Karpas-422 (cell line): ENCODE measurements around the gene SOS1. TPM values are rescaled to one million over a fixed set of nuclear protein-coding genes. Genes with fewer than 3 reads are reported as not detected.
"Not testable (repeated sequence)": the region's sequence is repeated elsewhere in the genome, so short reads cannot be mapped to it uniquely, and the experiment has no call there.

Experiments used
- DNase-seq: peaks from one replicate; pipeline ENCODE4 v3.0.0-alpha.2; 2015
- H2AFZ ChIP-seq: fragments of 200-600 bp; sonication (generic); 2 replicates; pipeline ENCODE4 v1.6.1; 2014; ENCODE audit warnings: antibody characterized with exemption, low read length, mixed read lengths
- H3K27ac ChIP-seq: fragments of 200-600 bp; sonication (generic); 2 replicates; pipeline ENCODE4 v1.5.1; 2014; ENCODE audit warnings: mild to moderate bottlenecking, low read length, moderate library complexity
- H3K27me3 ChIP-seq: fragments of 200-600 bp; sonication (generic); 2 replicates; pipeline ENCODE4 v1.6.1; 2014; ENCODE audit warnings: low read length, mixed read lengths
- H3K36me3 ChIP-seq: fragments of 200-600 bp; sonication (generic); 2 replicates; pipeline ENCODE4 v1.6.1; 2014; ENCODE audit warnings: low read length, mixed read lengths; ENCODE audit not compliant: insufficient read depth
- H3K4me1 ChIP-seq: fragments of 200-600 bp; sonication (generic); 2 replicates; pipeline ENCODE4 v1.6.1; 2014; ENCODE audit warnings: mild to moderate bottlenecking, low read length, mixed read lengths
- H3K4me2 ChIP-seq: fragments of 200-600 bp; sonication (generic); 2 replicates; pipeline ENCODE4 v1.6.1; 2014; ENCODE audit warnings: low read length, low read depth, mild to moderate bottlenecking; ENCODE audit not compliant: poor library complexity, severe bottlenecking
- H3K4me3 ChIP-seq: fragments of 200-600 bp; sonication (generic); 2 replicates; pipeline ENCODE4 v1.5.1; 2014; ENCODE audit warnings: mild to moderate bottlenecking, antibody characterized with exemption, low read length, mixed read lengths
- H3K79me2 ChIP-seq: fragments of 200-600 bp; sonication (generic); 2 replicates; pipeline ENCODE4 v1.6.1; 2014; ENCODE audit warnings: mild to moderate bottlenecking, low read length, mixed read lengths
- H3K9ac ChIP-seq: fragments of 200-600 bp; sonication (generic); 2 replicates; pipeline ENCODE4 v1.6.0; 2014; ENCODE audit warnings: low read length
- H3K9me2 ChIP-seq: fragments of 200-600 bp; sonication (generic), shearing (Covaris generic); replicated peaks from 2 replicates; pipeline ENCODE4 v1.6.0; 2014; ENCODE audit warnings: mild to moderate bottlenecking, low read length, moderate library complexity; ENCODE audit not compliant: insufficient read depth
- H3K9me3 ChIP-seq: fragments of 300-700, 200-600 bp; sonication (generic); 2 replicates; pipeline ENCODE4 v1.6.1; 2014; ENCODE audit warnings: low read length, mixed read lengths
- H4K20me1 ChIP-seq: fragments of 200-600 bp; sonication (generic); 2 replicates; pipeline ENCODE4 v1.6.1; 2014; ENCODE audit warnings: mild to moderate bottlenecking, antibody characterized with exemption, low read length, low read depth; ENCODE audit not compliant: insufficient read depth
- total RNA-seq: library from RNA; depleted of rRNA; stranded (reverse); fragments of >200 nt; shearing (Covaris generic); gene quantifications from 2 replicates; pipeline ENCODE4 v1.2.3, GENCODE V29; 2014; ENCODE audit warnings: low replicate concordance

Gene SOS1
- total RNA-seq, 1 experiment from 2014 or later = 91.7 TPM

- no peaks in the 10 kb centered on the region for H3K79me2 ChIP-seq
- no peaks in the 10 kb centered on the region for H3K9me2 ChIP-seq
- H3K27ac ChIP-seq = no peak overlapping the region
- no peak overlapping the region for H3K4me3 ChIP-seq
- H3K36me3 ChIP-seq = no peaks in the 10 kb centered on the region
- H4K20me1 ChIP-seq = no peaks in the 10 kb centered on the region
- no peak overlapping the region for H3K4me2 ChIP-seq
- no peaks in the 10 kb centered on the region for H3K9me3 ChIP-seq
- no peak overlapping the region for H3K9ac ChIP-seq
- no peak overlapping the region for H2AFZ ChIP-seq
- H3K27me3 ChIP-seq = no peaks in the 10 kb centered on the region
- no peak for DNase-seq
- no peaks in the 10 kb centered on the region for H3K4me1 ChIP-seq
Measured at GRCh38 chr2:38948387-38948882, 172.4 kb downstream of the SOS1 start.

- H3K9me2 ChIP-seq = no peaks in the 10 kb centered on the region
- no peak overlapping the region for H3K27ac ChIP-seq
- H3K36me3 ChIP-seq = no peaks in the 10 kb centered on the region
- no peaks in the 10 kb centered on the region for H3K27me3 ChIP-seq
- no peak overlapping the region for H2AFZ ChIP-seq
- no peaks in the 10 kb centered on the region for H3K79me2 ChIP-seq
- H4K20me1 ChIP-seq = no peaks in the 10 kb centered on the region
- H3K4me3 ChIP-seq = no peak overlapping the region
- no peak overlapping the region for H3K4me2 ChIP-seq
- H3K9ac ChIP-seq = no peak overlapping the region
- H3K4me1 ChIP-seq = no peaks in the 10 kb centered on the region
- DNase-seq = peak; percentile 92
- no peaks in the 10 kb centered on the region for H3K9me3 ChIP-seq
Measured at GRCh38 chr2:38947241-38948239, 173.3 kb downstream of the SOS1 start.

GRCh38 chr2:38945911-38946310 lies 174.9 kb downstream of the SOS1 start:
- DNase-seq = no peak
- Histone ChIP-seq H3K27me3 (no peaks in the 10 kb centered on the region), H3K4me1 (no peaks in the 10 kb centered on the region), H4K20me1 (no peaks in the 10 kb centered on the region), H3K9me2 (no peaks in the 10 kb centered on the region), H3K4me3 (no peak overlapping the region), H3K4me2 (no peak overlapping the region), H3K9ac (no peak overlapping the region), H3K79me2 (no peaks in the 10 kb centered on the region), H3K9me3 (no peaks in the 10 kb centered on the region), H3K27ac (no peak overlapping the region), H3K36me3 (no peaks in the 10 kb centered on the region), H2AFZ (no peak overlapping the region)

- Histone ChIP-seq H3K27me3 (no peaks in the 10 kb centered on the region), H3K27ac (no peak overlapping the region), H3K9me2 (no peaks in the 10 kb centered on the region), H2AFZ (no peak overlapping the region), H3K4me2 (no peak overlapping the region), H3K36me3 (no peaks in the 10 kb centered on the region), H3K9me3 (no peaks in the 10 kb centered on the region), H3K4me1 (no peaks in the 10 kb centered on the region), H3K4me3 (no peak overlapping the region), H4K20me1 (no peaks in the 10 kb centered on the region), H3K79me2 (no peaks in the 10 kb centered on the region), H3K9ac (no peak overlapping the region)
- no peak for DNase-seq
Measured at GRCh38 chr2:38945372-38945771, 175.5 kb downstream of the SOS1 start.

GRCh38 chr2:38943784-38944183 lies 177.1 kb downstream of the SOS1 start:
- no peaks in the 10 kb centered on the region for H3K9me2 ChIP-seq
- no peaks in the 10 kb centered on the region for H4K20me1 ChIP-seq
- no peak overlapping the region for H3K4me2 ChIP-seq
- H3K4me3 ChIP-seq = no peak overlapping the region
- no peak for DNase-seq
- no peak overlapping the region for H2AFZ ChIP-seq
- H3K79me2 ChIP-seq = no peaks in the 10 kb centered on the region
- no peaks in the 10 kb centered on the region for H3K36me3 ChIP-seq
- H3K4me1 ChIP-seq = no peaks in the 10 kb centered on the region
- H3K9ac ChIP-seq = no peak overlapping the region
- no peaks in the 10 kb centered on the region for H3K27me3 ChIP-seq
- H3K27ac ChIP-seq = no peak overlapping the region
- no peaks in the 10 kb centered on the region for H3K9me3 ChIP-seq

GRCh38 chr2:38940746-38941145 lies 180.1 kb downstream of the SOS1 start:
- H3K9me2 ChIP-seq = no peaks in the 10 kb centered on the region
- H3K27me3 ChIP-seq = no peaks in the 10 kb centered on the region
- H3K36me3 ChIP-seq = no peaks in the 10 kb centered on the region
- no peaks in the 10 kb centered on the region for H3K9me3 ChIP-seq
- no peak overlapping the region for H3K9ac ChIP-seq
- no peak for DNase-seq
- no peak overlapping the region for H2AFZ ChIP-seq
- no peaks in the 10 kb centered on the region for H4K20me1 ChIP-seq
- H3K4me3 ChIP-seq = no peak overlapping the region
- no peaks in the 10 kb centered on the region for H3K79me2 ChIP-seq
- peaks cover 5% of the 10 kb centered on the region; the same call in 1 of the 2 replicates for H3K4me1 ChIP-seq
- H3K4me2 ChIP-seq = no peak overlapping the region
- H3K27ac ChIP-seq = no peak overlapping the region

GRCh38 chr2:38937548-38937947 lies 183.3 kb downstream of the SOS1 start:
- Histone ChIP-seq H3K9me3 (no peaks in the 10 kb centered on the region), H3K4me2 (no peak overlapping the region)

GRCh38 chr2:38936516-38936915 lies 184.3 kb downstream of the SOS1 start:
- DNase-seq, H3K4me3 ChIP-seq, H3K9me2 ChIP-seq, H2AFZ ChIP-seq, H3K9ac ChIP-seq, H3K79me2 ChIP-seq, H3K27ac ChIP-seq, H3K4me2 ChIP-seq, H3K9me3 ChIP-seq, H3K36me3 ChIP-seq, H3K27me3 ChIP-seq, H4K20me1 ChIP-seq: not testable (repeated sequence)
- peaks cover 10% of the 10 kb centered on the region for H3K4me1 ChIP-seq

More at GRCh38 chr2:38937548-38937947, 183.3 kb downstream of the SOS1 start:
- Histone ChIP-seq H3K27me3 (no peaks in the 10 kb centered on the region), H2AFZ (no peak overlapping the region), H4K20me1 (no peaks in the 10 kb centered on the region), H3K79me2 (no peaks in the 10 kb centered on the region), H3K9ac (no peak overlapping the region), H3K27ac (no peak overlapping the region), H3K4me3 (no peak overlapping the region), H3K4me1 (peaks cover 10% of the 10 kb centered on the region), H3K36me3 (no peaks in the 10 kb centered on the region), H3K9me2 (no peaks in the 10 kb centered on the region)
- DNase-seq = no peak
